ENCODE results near the gene NKTR.

DNA sequence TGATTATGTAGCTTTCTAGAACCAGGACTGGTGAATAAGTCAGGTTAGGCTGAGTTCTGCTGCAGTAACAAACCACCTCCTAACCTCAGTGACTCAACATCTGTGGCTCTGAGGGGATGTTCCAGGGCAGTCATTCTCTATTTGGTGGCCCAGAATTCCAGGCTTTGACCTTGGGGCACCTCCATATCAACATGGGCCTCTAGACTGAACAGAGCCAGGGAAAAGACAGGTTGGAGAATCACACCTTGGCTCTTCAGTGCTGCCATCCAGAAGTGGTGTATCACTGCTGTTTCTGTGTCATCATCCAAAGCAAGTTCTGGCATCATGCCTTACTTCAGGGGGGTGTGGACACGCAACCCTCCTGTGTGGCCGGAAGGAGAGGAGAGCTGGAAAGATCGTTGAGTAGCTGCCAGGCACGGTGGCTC is 68.3 kb downstream of the NKTR start:
- TF ChIP-seq POLR2A (IDR thresholded peaks at IDR 0.05) (no peak), POLR2AphosphoS5 (IDR thresholded peaks at IDR 0.05) (no peak), EP300 (IDR thresholded peaks at IDR 0.05; ENCODE audit: low read depth) (no peak)
- TF ChIP-seq, protein P1, sequence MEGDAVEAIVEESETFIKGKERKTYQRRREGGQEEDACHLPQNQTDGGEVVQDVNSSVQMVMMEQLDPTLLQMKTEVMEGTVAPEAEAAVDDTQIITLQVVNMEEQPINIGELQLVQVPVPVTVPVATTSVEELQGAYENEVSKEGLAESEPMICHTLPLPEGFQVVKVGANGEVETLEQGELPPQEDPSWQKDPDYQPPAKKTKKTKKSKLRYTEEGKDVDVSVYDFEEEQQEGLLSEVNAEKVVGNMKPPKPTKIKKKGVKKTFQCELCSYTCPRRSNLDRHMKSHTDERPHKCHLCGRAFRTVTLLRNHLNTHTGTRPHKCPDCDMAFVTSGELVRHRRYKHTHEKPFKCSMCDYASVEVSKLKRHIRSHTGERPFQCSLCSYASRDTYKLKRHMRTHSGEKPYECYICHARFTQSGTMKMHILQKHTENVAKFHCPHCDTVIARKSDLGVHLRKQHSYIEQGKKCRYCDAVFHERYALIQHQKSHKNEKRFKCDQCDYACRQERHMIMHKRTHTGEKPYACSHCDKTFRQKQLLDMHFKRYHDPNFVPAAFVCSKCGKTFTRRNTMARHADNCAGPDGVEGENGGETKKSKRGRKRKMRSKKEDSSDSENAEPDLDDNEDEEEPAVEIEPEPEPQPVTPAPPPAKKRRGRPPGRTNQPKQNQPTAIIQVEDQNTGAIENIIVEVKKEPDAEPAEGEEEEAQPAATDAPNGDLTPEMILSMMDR (IDR thresholded peaks at IDR 0.05) = no peak
